Activated T-helper 17 cell treated with anti-CD3 and anti-CD28 coated beads, Interleukin-2, amount 50 U/mL, for 72 hours (primary cell): ENCODE results near the gene CALML3. TPM values are rescaled to one million over a fixed set of nuclear protein-coding genes. Genes with fewer than 3 reads are reported as not detected.
"Not testable (repeated sequence)": the region's sequence is repeated elsewhere in the genome, so short reads cannot be mapped to it uniquely, and the experiment has no call there.

Experiments
- ATAC-seq: fragments of 150-1000 bp; cut with Tn5 transposase; replicated peaks from 2 replicates; pipeline ENCODE4 v1.10.0; 2021; ENCODE audit warnings: mild to moderate bottlenecking, moderate library complexity
- H3K27ac Mint-ChIP-seq: one replicate; pipeline ENCODE4 v1.8.0; 2022; ENCODE audit warnings: mixed read lengths
- H3K27me3 Mint-ChIP-seq: one replicate; pipeline ENCODE4 v1.8.0; 2022; ENCODE audit warnings: mixed read lengths
- H3K36me3 Mint-ChIP-seq: one replicate; pipeline ENCODE4 v1.8.0; 2022; ENCODE audit warnings: low read depth, mild to moderate bottlenecking, mixed read lengths
- H3K4me1 Mint-ChIP-seq: one replicate; pipeline ENCODE4 v1.8.0; 2022; ENCODE audit warnings: mixed read lengths
- H3K4me3 Mint-ChIP-seq: one replicate; pipeline ENCODE4 v1.8.0; 2022; ENCODE audit warnings: mild to moderate bottlenecking, mixed read lengths
- H3K9me3 Mint-ChIP-seq: one replicate; pipeline ENCODE4 v1.8.0; 2022; ENCODE audit warnings: mixed read lengths
- total RNA-seq, 2 donors: library from RNA; stranded (reverse); gene quantifications; one replicate each; pipeline ENCODE4 v1.2.3, GENCODE V29; 2022

CALML3 gene
- not detected for total RNA-seq

GRCh38 chr10:5524641-5525560, at the start of gene CALML3:
Gene CALML3, plus strand, starts transcription at chr10:5524961. Its CDS starts 125 bp downstream, at chr10:5525086.
- no peak for ATAC-seq
- no peaks in the 10 kb centered on the region for H3K27me3 Mint-ChIP-seq
- no peak within 1 kb of the TSS for H3K27ac Mint-ChIP-seq
- H3K4me1 Mint-ChIP-seq = no peaks in the 10 kb centered on the region
- no peaks in the 10 kb centered on the region for H3K9me3 Mint-ChIP-seq
- H3K36me3 Mint-ChIP-seq = no peaks in the 10 kb centered on the region
- H3K4me3 Mint-ChIP-seq = no peak within 1 kb of the TSS

GRCh38 chr10:5475088-5475487, 49.7 kb upstream of the CALML3 start:
- H3K36me3 Mint-ChIP-seq, H3K4me1 Mint-ChIP-seq, ATAC-seq, H3K27me3 Mint-ChIP-seq, H3K4me3 Mint-ChIP-seq, H3K27ac Mint-ChIP-seq, H3K9me3 Mint-ChIP-seq: not testable (repeated sequence)

GRCh38 chr10:5475974-5476807, 48.6 kb upstream of the CALML3 start:
- H3K27ac Mint-ChIP-seq, H3K36me3 Mint-ChIP-seq, ATAC-seq, H3K9me3 Mint-ChIP-seq, H3K27me3 Mint-ChIP-seq, H3K4me3 Mint-ChIP-seq, H3K4me1 Mint-ChIP-seq: not testable (repeated sequence)

GRCh38 chr10:5476918-5477525, 47.7 kb upstream of the CALML3 start:
- no peak overlapping the region for H3K27ac Mint-ChIP-seq
- ATAC-seq = no peak
- no peaks in the 10 kb centered on the region for H3K9me3 Mint-ChIP-seq
- no peaks in the 10 kb centered on the region for H3K36me3 Mint-ChIP-seq
- H3K27me3 Mint-ChIP-seq = no peaks in the 10 kb centered on the region
- no peaks in the 10 kb centered on the region for H3K4me1 Mint-ChIP-seq
- H3K4me3 Mint-ChIP-seq = no peak overlapping the region

GRCh38 chr10:5477948-5478693, 46.6 kb upstream of the CALML3 start:
- no peaks in the 10 kb centered on the region for H3K4me1 Mint-ChIP-seq
- ATAC-seq = no peak
- H3K36me3 Mint-ChIP-seq = no peaks in the 10 kb centered on the region
- H3K4me3 Mint-ChIP-seq = no peak overlapping the region
- H3K27ac Mint-ChIP-seq = no peak overlapping the region
- no peaks in the 10 kb centered on the region for H3K9me3 Mint-ChIP-seq
- no peaks in the 10 kb centered on the region for H3K27me3 Mint-ChIP-seq

- no peaks in the 10 kb centered on the region for H3K9me3 Mint-ChIP-seq
These were observed 46.0 kb upstream of the CALML3 start for GRCh38 chr10:5478694-5479305.

GRCh38 chr10:5479481-5480161, 45.1 kb upstream of the CALML3 start:
- no peak for ATAC-seq
- no peaks in the 10 kb centered on the region for H3K36me3 Mint-ChIP-seq

More at GRCh38 chr10:5478694-5479305, 46.0 kb upstream of the CALML3 start:
- Mint-ChIP-seq H3K27me3 (no peaks in the 10 kb centered on the region), H3K4me1 (no peaks in the 10 kb centered on the region), H3K36me3 (no peaks in the 10 kb centered on the region), H3K4me3 (no peak overlapping the region), H3K27ac (no peak overlapping the region)
- no peak for ATAC-seq

GRCh38 chr10:5480162-5480941, 44.4 kb upstream of the CALML3 start:
- no peak overlapping the region for H3K27ac Mint-ChIP-seq
- H3K4me3 Mint-ChIP-seq = no peak overlapping the region
- H3K9me3 Mint-ChIP-seq = no peaks in the 10 kb centered on the region
- H3K4me1 Mint-ChIP-seq = no peaks in the 10 kb centered on the region
- no peaks in the 10 kb centered on the region for H3K27me3 Mint-ChIP-seq
- no peaks in the 10 kb centered on the region for H3K36me3 Mint-ChIP-seq
- no peak for ATAC-seq

More at GRCh38 chr10:5479481-5480161, 45.1 kb upstream of the CALML3 start:
- Mint-ChIP-seq H3K4me3 (no peak overlapping the region), H3K4me1 (no peaks in the 10 kb centered on the region), H3K9me3 (no peaks in the 10 kb centered on the region), H3K27ac (no peak overlapping the region), H3K27me3 (no peaks in the 10 kb centered on the region)

- Mint-ChIP-seq H3K4me3 (no peak overlapping the region), H3K27me3 (no peaks in the 10 kb centered on the region), H3K4me1 (no peaks in the 10 kb centered on the region), H3K27ac (no peak overlapping the region), H3K36me3 (no peaks in the 10 kb centered on the region), H3K9me3 (no peaks in the 10 kb centered on the region)
- ATAC-seq = no peak
These were observed 43.6 kb upstream of the CALML3 start for GRCh38 chr10:5481121-5481520.

- Mint-ChIP-seq H3K4me1 (no peaks in the 10 kb centered on the region), H3K27ac (no peak overlapping the region), H3K9me3 (no peaks in the 10 kb centered on the region), H3K4me3 (no peak overlapping the region), H3K27me3 (no peaks in the 10 kb centered on the region), H3K36me3 (no peaks in the 10 kb centered on the region)
- no peak for ATAC-seq
These were observed 42.7 kb upstream of the CALML3 start for GRCh38 chr10:5482016-5482415.

GRCh38 chr10:5484205-5484604, 40.6 kb upstream of the CALML3 start:
- no peak overlapping the region for H3K4me3 Mint-ChIP-seq
- peak; percentile 62 for ATAC-seq
- no peak overlapping the region for H3K27ac Mint-ChIP-seq
- no peaks in the 10 kb centered on the region for H3K9me3 Mint-ChIP-seq
- H3K36me3 Mint-ChIP-seq = no peaks in the 10 kb centered on the region
- H3K4me1 Mint-ChIP-seq = no peaks in the 10 kb centered on the region
- no peaks in the 10 kb centered on the region for H3K27me3 Mint-ChIP-seq

- no peak for ATAC-seq
- Mint-ChIP-seq H3K4me3 (no peak overlapping the region), H3K9me3 (no peaks in the 10 kb centered on the region), H3K27ac (no peak overlapping the region), H3K27me3 (no peaks in the 10 kb centered on the region), H3K4me1 (no peaks in the 10 kb centered on the region), H3K36me3 (no peaks in the 10 kb centered on the region)
These were observed 39.5 kb upstream of the CALML3 start for GRCh38 chr10:5485290-5485689.
